GM12891 (cell line): ENCODE results near the gene BATF2.
"Not testable (repeated sequence)": the region's sequence is repeated elsewhere in the genome, so short reads cannot be mapped to it uniquely, and the experiment has no call there.

Source experiments
- DNase-seq: peaks from one replicate; pipeline ENCODE4 v3.0.0; 2011; ENCODE audit warnings: low spot score; ENCODE audit not compliant: insufficient read length
- FAIRE-seq: peaks from 2 replicates; lab custom pipeline; 2011; peaks lifted over from hg19 to GRCh38; lab: Jason Lieb, UNC
- PAX5 ChIP-seq: IDR thresholded peaks from 2 replicates; pipeline ENCODE4 v1.6.1; 2011; ENCODE audit warnings: low read length, moderate library complexity, mild to moderate bottlenecking; ENCODE audit not compliant: insufficient read depth, severe bottlenecking
- POLR2A ChIP-seq: IDR thresholded peaks from 2 replicates; pipeline ENCODE4 v1.6.1; 2011; ENCODE audit warnings: low read depth, low read length, control low read depth
- POLR2AphosphoS5 ChIP-seq: IDR thresholded peaks from 2 replicates; pipeline ENCODE4 v1.6.1; 2011; ENCODE audit warnings: low read depth, low read length, control low read depth
- POU2F2 ChIP-seq: IDR thresholded peaks from 2 replicates; pipeline ENCODE4 v1.6.1; 2011; ENCODE audit warnings: low read depth, mild to moderate bottlenecking, control low read depth, low read length, moderate library complexity
- SPI1 ChIP-seq: IDR thresholded peaks from 2 replicates; pipeline ENCODE4 v1.6.1; 2011; ENCODE audit warnings: low read depth, low read length, control low read depth
- TAF1 ChIP-seq: IDR thresholded peaks from 2 replicates; pipeline ENCODE4 v1.6.1; 2011; ENCODE audit warnings: low read depth, low read length, control low read depth

Gene BATF2

DNA sequence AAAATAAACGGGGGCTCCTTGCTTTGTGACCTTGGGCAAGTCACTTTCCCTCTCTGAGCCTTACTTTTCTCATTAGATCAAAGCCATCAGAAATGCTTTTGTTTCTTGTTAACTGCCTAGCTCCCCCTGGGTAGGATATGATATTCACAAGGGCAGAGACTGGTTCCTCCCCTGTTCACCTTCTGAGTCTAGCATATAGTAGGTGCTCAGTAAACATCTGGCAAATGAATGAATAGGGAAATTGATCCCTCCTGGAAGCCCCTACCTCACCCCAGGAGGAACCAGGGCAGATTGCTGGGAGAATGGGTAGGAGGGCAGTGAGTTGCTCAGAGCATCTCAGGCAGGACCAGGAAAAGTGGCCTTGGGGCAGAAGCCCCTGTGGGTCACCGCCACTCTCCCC is 37.7 kb upstream of the BATF2 start:
- FAIRE-seq (no peak), DNase-seq (no peak)
- TF ChIP-seq POLR2A (no peak), POU2F2 (no peak), SPI1 (no peak), POLR2AphosphoS5 (no peak), TAF1 (no peak), PAX5 (no peak)

DNA sequence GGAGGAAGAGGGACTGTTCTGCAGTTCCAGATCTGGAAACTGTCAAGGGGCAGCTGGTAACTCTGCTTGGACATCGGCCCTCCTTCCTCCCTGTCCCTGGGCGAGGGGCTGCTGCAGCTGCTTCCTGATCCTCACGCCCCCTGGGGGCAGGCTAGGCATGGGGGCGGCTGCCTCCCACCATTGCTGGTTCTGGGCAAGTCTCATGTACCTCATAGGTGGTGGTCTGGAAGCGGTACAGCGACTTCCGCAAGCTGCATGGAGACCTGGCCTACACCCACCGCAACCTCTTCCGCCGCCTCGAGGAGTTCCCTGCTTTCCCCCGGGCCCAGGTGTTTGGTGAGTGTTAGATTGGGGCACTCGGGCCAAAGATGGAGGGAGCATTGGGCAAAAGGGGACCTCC is 35.4 kb upstream of the BATF2 start:
- TF ChIP-seq TAF1: no peak
- DNase-seq (no peak), FAIRE-seq (no peak)

- TF ChIP-seq POLR2A (0 out of 2 replicates have a peak, but pooled peaks have one; percentile 33), TAF1 (no peak)
- peak; percentile 71 for FAIRE-seq
- peak; percentile 90 for DNase-seq
Observed at GRCh38 chr11:65027213-65028067, 30.7 kb upstream of the BATF2 start, which contains the start of gene SNX15. Gene SNX15 (plus strand): TSS chr11:65027439. CDS start chr11:65027538, 99 bp downstream.

DNA sequence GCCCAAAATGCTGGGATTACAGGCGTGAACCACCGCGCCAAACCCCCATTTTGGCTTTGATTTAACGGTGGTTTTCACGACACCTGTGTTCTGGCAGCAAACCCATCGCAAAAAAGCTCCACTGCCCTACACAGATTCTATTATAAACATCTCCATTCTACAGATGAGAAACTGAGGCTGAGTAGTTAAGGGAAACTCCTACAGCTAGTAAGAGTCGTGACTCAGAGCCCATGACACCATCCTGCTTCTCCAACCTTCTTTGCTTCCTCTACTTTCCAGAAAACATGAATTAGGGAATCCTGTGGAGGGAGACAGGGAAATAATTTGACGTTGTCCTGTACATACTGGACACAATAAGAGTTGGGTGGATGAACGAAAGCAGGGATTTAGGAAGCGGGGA is 30.0 kb upstream of the BATF2 start:
- FAIRE-seq (no peak), DNase-seq (no peak)
- TF ChIP-seq POLR2AphosphoS5 (no peak), TAF1 (no peak), POU2F2 (no peak), POLR2A (no peak), PAX5 (no peak), SPI1 (no peak)

GRCh38 chr11:65023502-65023901 is 26.7 kb upstream of the BATF2 start:
- not testable (repeated sequence) for FAIRE-seq, DNase-seq

- no peak for FAIRE-seq
- TF ChIP-seq POLR2A (no peak), POU2F2 (no peak)
- no peak for DNase-seq
Observed at GRCh38 chr11:65021509-65021908, 24.7 kb upstream of the BATF2 start.

GRCh38 chr11:65021003-65021402 is 24.2 kb upstream of the BATF2 start:
- TF ChIP-seq POLR2A (no peak), POU2F2 (no peak), SPI1 (no peak), POLR2AphosphoS5 (no peak), TAF1 (no peak), PAX5 (no peak)
- FAIRE-seq (no peak), DNase-seq (no peak)

DNA sequence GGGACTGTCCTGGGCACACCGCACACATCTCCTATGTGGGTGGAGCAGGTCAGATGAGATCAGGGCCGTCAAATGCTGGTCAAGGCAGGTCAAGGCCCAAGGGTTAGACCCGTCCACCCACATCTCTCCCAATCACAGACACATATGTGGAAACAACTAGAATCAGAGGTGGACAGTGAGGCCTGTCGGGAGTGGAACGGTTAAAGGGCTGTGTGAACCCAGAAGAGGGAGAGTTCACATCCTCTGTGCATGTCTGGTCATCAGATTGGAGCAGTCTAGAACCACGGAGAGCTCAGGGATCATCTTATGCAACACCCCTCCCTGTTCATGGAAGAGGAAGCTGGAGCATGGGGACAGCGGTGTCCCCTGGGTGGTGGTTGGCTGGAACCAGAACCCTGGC is 23.1 kb upstream of the BATF2 start:
- TF ChIP-seq SPI1 (no peak), POU2F2 (no peak), PAX5 (no peak), TAF1 (no peak), POLR2AphosphoS5 (no peak), POLR2A (no peak)
- DNase-seq (no peak), FAIRE-seq (no peak)

GRCh38 chr11:65017937-65018336 is 21.2 kb upstream of the BATF2 start:
- TF ChIP-seq PAX5 (no peak), TAF1 (no peak), SPI1 (no peak), POLR2A (no peak), POU2F2 (no peak)
- no peak for FAIRE-seq
- DNase-seq: no peak

- TF ChIP-seq TAF1: no peak
- no peak for TF ChIP-seq POU2F2
- TF ChIP-seq SPI1: no peak
- no peak for TF ChIP-seq POLR2A
- no peak for TF ChIP-seq PAX5
- TF ChIP-seq POLR2AphosphoS5: no peak
- DNase-seq (no peak), FAIRE-seq (no peak)
Observed at GRCh38 chr11:65016705-65017104, 19.9 kb upstream of the BATF2 start.

DNA sequence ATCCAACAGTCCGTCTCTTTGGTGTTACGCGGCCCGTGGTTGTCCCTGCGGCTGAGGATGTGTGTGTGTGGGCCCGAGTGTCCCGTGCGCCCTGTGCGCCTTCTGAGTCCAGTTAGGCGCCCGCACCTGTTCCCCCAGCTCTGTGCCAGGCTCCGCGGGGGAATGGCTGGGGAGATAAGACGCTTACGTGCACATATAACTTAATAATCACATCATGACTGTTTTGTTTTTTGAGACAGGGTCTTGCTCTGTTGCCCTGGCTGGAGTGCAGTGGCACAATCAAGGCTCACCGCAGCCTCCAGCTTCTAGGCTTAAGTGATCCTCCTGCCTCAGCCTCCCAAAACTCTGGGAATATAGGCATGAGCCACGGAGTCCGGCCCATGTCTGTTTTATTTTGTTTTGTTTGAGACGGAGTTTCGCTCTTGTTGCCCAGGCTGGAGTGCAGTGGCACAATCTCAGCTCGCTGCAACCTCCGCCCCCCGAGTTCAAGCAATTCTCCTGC is 18.0 kb upstream of the BATF2 start:
- FAIRE-seq (no peak), DNase-seq (no peak)
- TF ChIP-seq TAF1 (no peak), PAX5 (no peak), SPI1 (no peak), POU2F2 (no peak), POLR2A (no peak), POLR2AphosphoS5 (no peak)
